ENCODE results near the gene CEP85L.

Gene CEP85L

DNA sequence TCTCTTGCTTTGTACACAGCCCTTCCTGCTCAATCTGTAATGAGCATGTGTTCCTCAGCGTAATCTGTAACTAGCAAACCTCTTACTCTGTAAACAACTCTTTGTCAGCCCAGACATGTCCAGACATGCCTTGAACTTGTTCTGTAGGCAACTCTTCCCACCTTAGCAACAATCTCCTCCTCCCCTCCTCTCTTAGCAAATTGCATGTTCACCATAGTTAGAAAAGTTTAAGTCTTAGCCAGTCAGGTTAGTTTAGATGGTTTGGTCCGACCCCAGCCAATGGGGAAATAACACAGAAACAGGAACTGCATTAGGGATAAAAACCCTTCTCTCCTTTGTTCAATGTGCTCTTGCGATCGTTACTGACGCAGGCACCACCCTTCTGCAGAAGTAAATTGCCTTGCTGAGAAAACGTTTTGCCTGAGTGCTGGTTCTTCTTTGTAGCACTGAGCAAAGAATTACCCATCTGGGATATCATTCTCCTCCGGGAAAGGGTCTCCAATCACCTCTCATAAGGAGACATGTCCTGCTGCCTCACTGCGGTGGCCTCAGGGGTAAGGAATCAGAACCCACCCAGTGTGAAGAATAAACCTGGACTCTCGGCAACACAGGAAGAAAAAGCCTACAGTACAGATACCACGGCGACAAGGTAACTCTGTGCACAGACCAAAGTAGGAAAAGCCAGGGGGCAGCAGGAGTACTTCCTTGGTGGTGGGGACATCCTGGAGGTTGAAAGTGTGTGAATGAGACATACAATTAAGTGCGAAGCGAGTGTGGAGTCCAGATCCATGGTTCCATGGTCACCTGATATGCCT lies 77.1 kb downstream of the CEP85L start:
- no peak for DNase-seq

- DNase-seq = no peak
These were observed 80.3 kb downstream of the CEP85L start for GRCh38 chr6:118571121-118571520.

DNA sequence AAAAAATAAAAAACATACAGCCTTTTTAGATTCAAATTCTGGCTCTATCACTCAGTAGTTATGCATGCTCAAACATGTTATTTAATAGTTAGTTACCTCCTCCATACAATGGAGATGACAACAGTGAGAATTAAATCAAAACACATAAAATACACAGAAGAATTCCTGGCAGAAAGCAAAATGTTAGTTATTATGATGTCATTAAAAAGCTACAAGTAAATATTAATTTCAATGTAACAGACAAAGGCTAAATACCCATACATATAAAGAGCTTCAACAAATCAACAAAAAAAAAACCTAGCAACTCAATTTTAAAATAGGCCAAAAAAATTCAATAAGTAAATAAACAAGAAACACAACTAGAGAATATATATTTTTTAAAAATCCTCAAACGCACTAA lies 81.9 kb downstream of the CEP85L start:
- DNase-seq = no peak

DNA sequence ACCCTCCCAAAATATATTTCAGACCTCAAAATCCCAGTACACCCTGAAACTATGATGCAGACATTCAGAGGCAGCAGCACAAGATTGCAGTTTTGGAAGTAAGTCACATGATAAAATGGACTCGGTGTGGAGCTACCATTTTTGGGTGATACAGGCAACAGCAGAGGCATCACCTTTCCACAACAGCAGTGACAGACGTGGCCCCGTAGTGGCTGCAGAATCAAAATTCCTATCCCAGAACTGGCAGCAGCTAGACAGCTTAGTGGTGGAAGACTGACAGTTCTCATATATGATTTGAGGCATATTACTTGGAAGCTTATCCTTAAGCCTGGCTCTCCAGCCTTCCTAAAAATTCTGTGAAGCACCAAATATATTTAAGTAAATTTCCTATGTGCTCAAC lies 83.4 kb downstream of the CEP85L start:
- no peak for DNase-seq

DNA sequence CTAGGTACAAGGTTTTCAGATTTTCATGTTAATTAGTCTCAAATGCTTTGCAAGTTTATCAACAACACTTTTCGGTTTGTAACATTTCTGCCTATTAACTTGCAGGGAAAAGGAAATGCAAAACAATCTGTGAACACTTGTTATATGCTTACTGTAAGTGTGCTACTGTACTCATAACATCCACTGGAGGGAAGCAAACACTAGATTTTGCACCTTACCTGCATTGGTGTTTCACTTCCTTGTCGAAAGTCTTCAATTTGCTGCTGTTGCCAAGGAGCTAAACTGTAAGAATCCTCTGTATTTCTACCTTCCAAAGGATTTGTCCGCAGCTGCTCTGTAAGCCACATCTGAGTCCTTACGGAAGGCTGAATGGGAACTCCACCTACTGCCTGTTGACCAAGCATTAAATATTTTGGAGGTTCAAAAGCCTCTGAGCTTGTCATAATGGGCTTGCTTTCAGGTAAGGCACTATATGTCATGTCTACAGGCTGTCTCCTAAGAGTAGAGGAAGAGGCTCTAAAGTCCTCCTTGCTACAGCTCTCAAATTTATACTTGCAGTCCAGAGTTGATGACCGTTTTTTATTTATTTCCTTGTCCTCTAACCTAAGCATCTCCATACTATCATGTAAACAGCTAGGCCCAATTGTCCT lies 86.0 kb downstream of the CEP85L start:
- DNase-seq = peak; percentile 43

GRCh38 chr6:118562959-118563358 lies 88.4 kb downstream of the CEP85L start:
- no peak for DNase-seq

DNA sequence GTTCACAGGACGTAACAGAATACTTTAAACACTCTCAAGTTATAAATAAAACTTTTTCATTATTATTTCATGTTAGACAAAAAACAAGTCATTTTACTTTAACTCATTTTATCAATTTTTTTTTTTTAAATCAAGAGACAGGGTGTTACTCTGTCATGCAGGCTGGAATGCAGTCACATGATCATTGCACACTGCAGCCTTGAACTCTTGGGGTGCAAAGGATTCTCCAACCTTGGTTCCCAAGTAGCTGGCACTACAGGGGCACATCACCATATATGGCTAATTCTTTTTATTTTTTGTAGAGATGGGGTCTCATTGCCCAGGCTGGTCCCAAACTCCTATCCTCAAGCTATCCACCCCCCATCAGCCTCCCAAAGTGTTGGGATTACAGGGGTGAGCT lies 89.1 kb downstream of the CEP85L start:
- no peak for DNase-seq

GRCh38 chr6:118559659-118560058 lies 91.7 kb downstream of the CEP85L start:
- DNase-seq = no peak

- peak; percentile 65 for DNase-seq
These were observed 92.8 kb downstream of the CEP85L start for GRCh38 chr6:118558464-118559217.

- no peak for DNase-seq
These were observed 96.7 kb downstream of the CEP85L start for GRCh38 chr6:118554698-118555097.

- no peak for DNase-seq
These were observed 98.3 kb downstream of the CEP85L start for GRCh38 chr6:118553132-118553531.

DNA sequence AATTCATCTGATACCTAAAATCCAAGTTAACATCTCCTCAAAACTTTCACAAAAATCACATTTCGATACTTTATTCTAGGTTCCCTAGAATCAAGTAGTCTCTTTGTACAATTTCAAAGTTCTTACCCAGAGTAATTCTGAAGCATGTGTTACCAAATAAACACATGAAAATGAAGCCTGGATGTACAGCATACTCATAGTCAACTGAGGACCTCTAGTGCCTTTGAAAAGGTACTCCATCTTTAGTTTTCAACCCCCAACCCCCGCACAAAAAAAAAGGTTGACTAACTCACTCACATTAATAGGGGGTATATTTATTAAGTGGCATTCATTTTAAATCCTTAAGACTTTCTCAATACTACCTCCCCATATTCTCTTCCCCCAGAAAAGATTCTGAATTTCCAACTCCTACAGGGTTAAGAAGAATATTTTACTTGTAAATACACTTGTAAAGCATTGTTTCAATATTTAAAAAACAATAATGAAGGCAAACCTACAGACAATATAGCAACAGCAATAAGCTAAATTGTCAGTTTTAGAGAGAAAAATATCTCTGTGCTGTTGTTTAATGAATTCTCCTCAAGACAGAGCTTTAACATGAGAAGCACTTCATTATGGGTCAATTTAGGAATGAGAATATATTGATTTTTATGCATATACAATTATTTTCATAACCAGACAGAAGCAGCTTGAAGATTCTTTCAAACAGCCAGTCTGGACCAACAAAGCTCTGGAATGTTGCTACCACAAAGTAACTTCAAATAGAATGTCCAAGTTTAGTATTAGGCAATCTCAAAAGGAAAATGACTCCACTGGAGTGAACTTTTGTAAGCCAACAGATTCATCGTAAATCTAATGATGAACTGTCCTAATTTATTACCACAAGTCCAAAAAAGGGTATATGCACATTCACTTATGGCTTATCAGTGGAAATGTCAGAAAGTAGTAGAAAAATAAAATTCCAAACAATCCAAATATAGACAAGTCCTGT lies 100.0 kb downstream of the CEP85L start:
- DNase-seq = peak; percentile 47

DNA sequence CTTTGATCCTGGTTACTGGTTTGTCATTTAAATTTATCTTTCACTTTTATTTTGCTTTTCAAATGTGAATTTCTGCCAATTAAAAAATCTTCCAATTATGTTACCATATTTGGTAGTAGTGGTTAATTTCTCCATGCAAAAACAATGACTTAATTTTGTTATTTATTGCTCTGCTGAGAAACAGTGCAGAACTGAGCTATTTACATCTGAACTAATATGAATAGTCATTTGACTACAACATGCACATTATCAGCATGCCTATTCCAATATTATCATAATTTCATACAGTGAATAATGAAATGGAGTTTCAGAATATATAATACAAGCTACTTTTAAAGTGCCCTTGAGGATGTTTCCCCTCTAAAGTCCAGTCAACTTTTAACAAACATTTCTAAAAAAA lies 102.8 kb downstream of the CEP85L start:
- no peak for DNase-seq

DNA sequence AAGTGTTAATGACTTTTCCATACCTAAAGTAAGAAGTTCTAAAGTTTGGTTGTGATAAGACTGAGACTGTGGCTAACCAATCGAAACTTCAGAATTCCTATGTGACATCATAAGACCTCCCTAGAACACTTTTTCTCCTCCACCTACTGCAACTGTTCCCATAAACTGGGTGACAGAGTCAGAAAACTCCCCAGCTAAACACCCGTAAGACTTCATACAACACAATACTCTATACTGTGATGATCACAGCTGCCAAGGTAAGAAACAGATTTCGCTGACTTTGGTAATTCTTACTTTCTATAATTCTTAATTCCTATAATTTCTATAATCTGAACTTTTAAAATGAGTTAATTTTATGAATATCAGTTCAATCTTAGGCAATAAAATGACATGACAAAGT lies 103.3 kb downstream of the CEP85L start, which contains the start of gene PLN:
PLN (plus strand) TSS at position 161 of the 400 bp plus-strand sequence. CDS start 10,626 bp downstream, outside the sequence.
- no peak for DNase-seq

DNA sequence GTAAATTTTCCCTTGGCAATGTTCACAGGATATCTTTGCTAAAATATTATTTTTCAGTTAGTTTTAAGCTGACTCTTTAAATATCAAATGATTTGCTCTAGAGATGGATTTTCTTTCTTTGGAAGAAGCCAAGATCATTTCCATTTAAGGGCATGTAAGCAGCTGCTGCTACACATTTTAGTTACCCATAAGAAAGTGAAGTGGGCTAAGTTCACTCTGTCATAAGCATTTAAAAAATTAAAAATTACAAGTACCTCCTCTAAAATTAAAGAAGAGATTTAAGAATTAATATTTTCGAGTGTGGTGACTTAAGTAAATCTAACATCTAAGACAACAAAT lies 104.5 kb downstream of the CEP85L start:
- no peak for DNase-seq

GRCh38 chr6:118546164-118546879 lies 105.1 kb downstream of the CEP85L start:
- DNase-seq = peak; percentile 6

DNA sequence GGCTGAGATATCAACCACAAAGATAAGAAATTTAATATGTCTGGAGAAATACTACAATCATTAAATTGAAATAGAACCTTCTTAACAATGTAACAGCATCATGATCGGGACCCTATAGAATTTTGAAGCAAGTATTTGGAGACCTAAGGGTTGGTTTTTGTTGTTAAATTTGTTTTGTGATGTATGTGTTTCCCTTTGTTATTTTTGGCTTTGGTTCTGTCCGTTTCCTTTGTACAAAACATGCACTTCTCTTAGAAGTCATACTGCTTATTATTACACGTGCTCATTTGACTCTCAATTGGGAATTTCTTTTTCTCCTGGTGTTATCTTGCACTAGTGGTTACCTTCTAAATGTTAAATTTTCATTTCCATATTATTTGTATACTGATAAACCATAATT lies 107.3 kb downstream of the CEP85L start:
- DNase-seq = no peak

DNA sequence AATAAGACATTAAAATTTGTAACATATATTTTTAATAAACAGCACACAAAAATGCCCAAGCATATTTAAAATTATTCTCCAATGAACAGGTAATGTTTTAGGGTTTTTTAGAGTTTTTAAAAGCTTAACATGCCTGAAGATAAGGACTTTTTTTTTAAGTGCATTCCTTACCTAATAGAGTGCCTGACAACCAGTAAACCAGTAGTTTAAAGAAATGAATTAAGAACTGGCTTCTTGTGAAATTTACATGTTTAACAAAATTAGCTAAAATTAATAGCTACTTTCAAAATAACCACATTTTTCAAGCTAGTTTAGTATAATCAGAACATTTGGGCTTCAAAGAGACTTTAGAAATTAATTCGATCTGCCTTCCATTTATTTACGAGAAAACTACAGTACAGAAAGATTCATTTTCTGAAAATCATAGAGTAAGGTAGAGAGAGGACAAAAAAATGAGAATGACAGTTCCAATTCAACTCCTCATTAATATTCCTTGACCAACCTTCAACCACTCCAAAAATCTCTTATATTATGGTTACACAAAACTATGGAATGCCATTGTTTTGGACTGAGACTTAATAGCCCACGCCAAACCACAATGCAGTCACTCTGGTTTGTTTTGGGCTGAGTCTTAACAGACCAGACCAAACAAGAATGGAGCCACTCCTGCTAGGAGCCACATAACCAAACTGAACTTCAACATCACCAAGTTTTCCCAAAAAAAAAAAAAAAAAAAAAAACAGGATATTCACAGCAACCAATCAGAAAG lies 109.0 kb downstream of the CEP85L start:
- no peak for DNase-seq

GRCh38 chr6:118537574-118537973 lies 113.8 kb downstream of the CEP85L start:
- no peak for DNase-seq

DNA sequence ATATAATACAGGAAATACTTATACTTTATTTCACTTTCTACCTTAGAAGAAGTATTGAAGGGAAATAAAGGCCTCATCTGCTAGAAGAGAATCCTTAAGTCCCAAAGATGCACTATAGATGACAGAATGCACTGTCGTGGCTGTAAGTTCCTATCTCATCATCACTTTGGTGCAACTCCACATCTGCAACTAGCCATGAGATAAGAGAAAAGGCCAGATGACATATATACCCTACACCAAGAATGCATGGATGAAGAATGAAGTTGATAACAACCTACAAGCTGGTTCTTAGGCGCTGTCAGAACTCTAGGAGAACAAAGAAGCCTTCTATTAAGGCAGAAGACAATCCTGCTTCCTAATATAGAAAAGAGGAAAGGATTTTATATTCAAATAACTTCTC lies 114.9 kb downstream of the CEP85L start:
- DNase-seq = no peak
